Heart right ventricle (tissue), 16 donors: ENCODE data around the gene IRAK3. TPM values are rescaled to one million over a fixed set of nuclear protein-coding genes. Genes with fewer than 3 reads are reported as not detected.
"Not testable (repeated sequence)": the region's sequence is repeated elsewhere in the genome, so short reads cannot be mapped to it uniquely, and the experiment has no call there.

Experiments used
- ATAC-seq, 8 donors: fragments of 200-7000 bp; cut with Tn5 transposase; one replicate each; pipeline ENCODE4 v1.9.1; 2020; ENCODE audit warnings: mild to moderate bottlenecking in 8 of 8, moderate library complexity in 8 of 8, moderate number of reproducible peaks in 1 of 8
- DNase-seq, 2 donors: peaks; one replicate each; pipeline ENCODE4 v3.0.0-alpha.2; 2020
- H3K27ac ChIP-seq, 10 donors: fragments of 200-600 bp; sonication (generic) in 2 of 10; one replicate each; pipeline versions ENCODE4 v1.5.0 to v1.8.0; 2020 to 2022; ENCODE audit warnings: mild to moderate bottlenecking in 3 of 10
- H3K27me3 ChIP-seq, 7 donors: fragments of 200-600 bp; one replicate each; pipeline ENCODE4 v1.8.0; 2021 to 2022; ENCODE audit warnings: mild to moderate bottlenecking in 2 of 7
- H3K36me3 ChIP-seq, 9 donors: fragments of 200-600 bp; sonication (generic) in 1 of 9; one replicate each; pipeline versions ENCODE4 v1.5.0 to v1.8.0; 2020 to 2022; ENCODE audit warnings: mild to moderate bottlenecking in 2 of 9
- H3K4me1 ChIP-seq, 9 donors: fragments of 200-600 bp; sonication (generic) in 1 of 9; one replicate each; pipeline versions ENCODE4 v1.5.0 to v1.8.0; 2020 to 2022; ENCODE audit warnings: mild to moderate bottlenecking in 4 of 9
- H3K4me3 ChIP-seq, 10 donors: fragments of 200-600 bp; sonication (generic) in 2 of 10; one replicate each; pipeline versions ENCODE4 v1.5.0 to v1.8.0; 2020 to 2022; ENCODE audit warnings: mild to moderate bottlenecking in 7 of 10, moderate library complexity in 2 of 10
- H3K9me3 ChIP-seq, 11 donors: fragments of 200-600 bp in 10 of 11; sonication (generic) in 2 of 11; one replicate each; pipeline versions ENCODE4 v1.5.0 to v1.8.0; 2013 to 2022; ENCODE audit warnings: mild to moderate bottlenecking in 2 of 11, control low read depth in 1 of 11, moderate library complexity in 1 of 11
- WGBS, 2 donors: extraction: QIAGEN DNeasy Blood & Tissue Kit; methylation state at CpG; one replicate each; pipeline ENCODE4 v1.1.7; 2013; ENCODE audit warnings: inconsistent platforms in 1 of 2; 5-methylcytosine and 5-hydroxymethylcytosine counted together
- intact Hi-C, 10 donors: fragments of 100-400 bp; cut with DNase I; formaldehyde crosslinking; loops; one replicate each; pipeline versions ENCODE4 v1.11.1 to v1.14.2; 2022
- polyA plus RNA-seq, 2 donors: library from polyadenylated mRNA; stranded (reverse); fragments of 200-250 nt; gene quantifications; one replicate each; pipeline ENCODE4 v1.2.3, GENCODE V29; 2013
- total RNA-seq, 10 donors: library from RNA; stranded (reverse); fragmentation: NEBNext Ultra II Directional in 3 of 10; extraction: Animal tissue kit (Norgen Biotek cat#: 25700) in 3 of 10; gene quantifications; one replicate each; pipeline versions ENCODE4 v1.2.1 to v1.2.4, GENCODE V29; 2021 to 2023
- TF ChIP-seq, protein P1 (sequence below), 9 donors: fragments of 200-600 bp; sonication (generic) in 2 of 9; IDR thresholded peaks; one replicate each; pipeline versions ENCODE4 v1.5.0 to v1.8.0; 2021 to 2022; ENCODE audit warnings: antibody characterized with exemption in 9 of 9, mild to moderate bottlenecking in 5 of 9, moderate library complexity in 1 of 9
- donor health status: Arrhythmogenic right ventricular cardiomyopathy.
- donor health status: ischemic (EF 13 %, LVEDD 7.1; RV severe dilation, severe dysfunction).
- donor health status: healthy with polysubstance abuse.
- donor health status: DM: no; HTN: yes; CAD: no.
- donor health status: DM: no; HTN: no; CAD: no.
- donor health status: ischemic (EF 25% LVEDD 6.9; RV normal size, moderate dysfunction).
- donor health status: ischemic (EF 25% LVEDD 5.7; RV mildly dilated, moderate dysfunction).
- donor health status: healthy.
- donor health status: DM: yes; HTN: yes; CAD: no.
- donor health status: Ischemic cardiomyopathy.
- donor health status: ischemic (EF 35%, LVEDD 5.7; RV mildly dilated, moderate dysfunction).
- donor health status: nonischemic (EF 11% LVEDD 7.7; RV severe dilation, severe dysfunction).
- donor health status: DM: yes; HTN: yes; CAD: no.
- donor health status: PGD.
- donor health status: ischemic (EF 29% LVEDD 5.4; RV normal size, mild dysfunction).
- donor health status: nonischemic (EF 23%, LVEDD 6.1; RV moderate dilation, normal function).

IRAK3 gene
- total and polyA plus RNA-seq, 12 donors = 2.8 to 9.3 (median 4.3) TPM

DNA sequence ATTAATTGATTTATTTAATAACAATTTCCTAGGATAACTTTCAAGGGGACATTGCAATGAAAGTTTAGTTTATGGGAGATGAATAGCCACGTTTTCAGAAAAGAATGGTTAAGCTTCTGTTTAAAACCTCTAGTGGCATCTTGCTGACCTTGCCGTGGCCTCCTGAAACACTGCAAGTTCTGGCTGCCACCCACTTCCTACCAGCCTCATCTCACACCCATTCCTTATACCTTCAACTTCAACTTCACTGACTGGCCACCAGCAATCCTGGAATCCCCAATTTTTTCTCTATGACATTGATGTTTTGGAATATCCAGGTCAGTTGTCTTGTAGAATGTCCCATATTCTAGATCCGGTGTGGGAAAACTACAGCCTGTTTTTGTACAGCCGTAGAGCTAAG is 108.1 kb downstream of the IRAK3 start:
- Histone ChIP-seq H3K4me3 (no peak overlapping the region), H3K27ac (no peak overlapping the region), H3K36me3 (no peaks in the 10 kb centered on the region), H3K4me1 (peaks cover 0 to 9% (median 6%) of the 10 kb centered on the region in 9 donors), H3K9me3 (no peaks in the 10 kb centered on the region), H3K27me3 (peaks cover 0 to 7% (median 0%) of the 10 kb centered on the region in 7 donors)
- TF ChIP-seq, protein P1, sequence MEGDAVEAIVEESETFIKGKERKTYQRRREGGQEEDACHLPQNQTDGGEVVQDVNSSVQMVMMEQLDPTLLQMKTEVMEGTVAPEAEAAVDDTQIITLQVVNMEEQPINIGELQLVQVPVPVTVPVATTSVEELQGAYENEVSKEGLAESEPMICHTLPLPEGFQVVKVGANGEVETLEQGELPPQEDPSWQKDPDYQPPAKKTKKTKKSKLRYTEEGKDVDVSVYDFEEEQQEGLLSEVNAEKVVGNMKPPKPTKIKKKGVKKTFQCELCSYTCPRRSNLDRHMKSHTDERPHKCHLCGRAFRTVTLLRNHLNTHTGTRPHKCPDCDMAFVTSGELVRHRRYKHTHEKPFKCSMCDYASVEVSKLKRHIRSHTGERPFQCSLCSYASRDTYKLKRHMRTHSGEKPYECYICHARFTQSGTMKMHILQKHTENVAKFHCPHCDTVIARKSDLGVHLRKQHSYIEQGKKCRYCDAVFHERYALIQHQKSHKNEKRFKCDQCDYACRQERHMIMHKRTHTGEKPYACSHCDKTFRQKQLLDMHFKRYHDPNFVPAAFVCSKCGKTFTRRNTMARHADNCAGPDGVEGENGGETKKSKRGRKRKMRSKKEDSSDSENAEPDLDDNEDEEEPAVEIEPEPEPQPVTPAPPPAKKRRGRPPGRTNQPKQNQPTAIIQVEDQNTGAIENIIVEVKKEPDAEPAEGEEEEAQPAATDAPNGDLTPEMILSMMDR (IDR thresholded peaks at IDR 0.05) = no peak
- ATAC-seq (no peak), DNase-seq (no peak)
- intact Hi-C loops = no loop called here
- 58 to 68% methylated on average over 4 of the region's 4 CpGs for WGBS, 2 donors

DNA sequence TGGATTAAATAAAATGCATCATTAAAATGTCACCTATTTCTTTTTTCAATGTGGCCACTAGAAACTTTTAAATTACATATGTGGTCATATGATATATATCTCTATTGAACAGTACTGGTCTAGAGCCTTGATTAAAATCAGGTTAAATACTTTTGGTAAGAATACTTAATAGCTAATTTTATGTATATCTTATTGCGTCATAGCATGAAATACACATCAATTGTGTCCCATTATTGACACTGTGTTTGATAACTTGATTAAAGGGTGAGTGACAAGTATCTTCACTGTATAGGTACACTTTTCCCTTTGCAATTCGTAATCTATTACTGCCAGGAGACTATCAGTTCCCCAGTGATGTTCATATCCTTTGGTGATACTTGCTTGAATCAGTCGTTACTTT is 108.9 kb downstream of the IRAK3 start:
- TF ChIP-seq, protein P1 (IDR thresholded peaks at IDR 0.05) = no peak
- H3K36me3 ChIP-seq = no peaks in the 10 kb centered on the region
- ATAC-seq (no peak), DNase-seq (no peak)
- H3K27me3 ChIP-seq = peaks cover 0 to 7% (median 0%) of the 10 kb centered on the region in 7 donors
- H3K4me3 ChIP-seq = no peak overlapping the region
- WGBS, 2 donors = 84 to 85% methylated on average over 3 of the region's 3 CpGs
- H3K27ac ChIP-seq = no peak overlapping the region
- intact Hi-C loops = no loop called here
- H3K4me1 ChIP-seq = peaks cover 0 to 13% (median 6%) of the 10 kb centered on the region in 9 donors
- H3K9me3 ChIP-seq = no peaks in the 10 kb centered on the region

DNA sequence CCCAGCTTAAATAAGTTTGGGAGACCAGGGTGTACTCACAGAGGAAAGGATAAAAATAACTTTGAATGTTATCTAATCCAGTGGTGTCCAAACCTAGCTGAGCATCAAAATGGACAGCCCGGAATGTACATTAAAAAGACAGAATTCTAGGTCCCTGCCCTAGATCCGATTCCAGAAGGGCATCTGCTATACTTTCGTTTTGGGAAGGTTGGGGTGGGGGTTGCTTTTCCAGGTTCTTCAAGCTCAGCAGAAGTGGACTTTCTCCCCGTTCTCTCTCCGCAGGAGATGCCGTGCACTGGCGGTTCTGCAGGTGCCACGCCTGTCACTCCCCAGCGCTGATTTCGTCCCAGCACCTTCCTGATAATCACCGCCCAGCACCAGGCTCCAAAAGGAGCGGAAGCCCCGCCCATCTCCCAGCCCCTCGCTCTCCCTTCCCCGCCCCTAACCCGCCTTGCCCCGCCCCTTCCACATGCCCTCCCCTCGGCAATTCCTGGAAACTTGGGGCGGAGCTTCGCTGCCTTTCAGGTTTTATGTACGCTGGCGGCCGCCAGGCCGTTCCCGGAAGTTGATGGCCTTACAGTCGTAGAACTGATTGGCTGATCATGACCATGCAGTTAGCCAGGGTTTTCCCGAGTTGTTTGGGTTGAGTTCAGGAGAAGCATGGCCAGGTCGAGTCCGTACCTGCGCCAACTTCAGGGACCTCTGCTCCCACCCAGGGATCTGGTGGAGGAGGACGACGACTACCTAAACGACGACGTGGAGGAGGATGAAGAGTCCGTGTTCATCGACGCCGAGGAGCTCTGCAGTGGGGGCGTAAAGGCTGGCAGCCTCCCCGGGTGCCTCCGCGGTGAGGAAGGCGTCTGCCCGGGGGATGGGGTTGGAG is 113.2 kb downstream of the IRAK3 start, which contains the start of gene HELB:
TSS of gene HELB (plus strand) at position 550 of the 883 bp plus-strand sequence. CDS start at position 661, 111 bp downstream.
- TF ChIP-seq, protein P1 (IDR thresholded peaks at IDR 0.05) = no peak
- Histone ChIP-seq H3K4me1 (peaks cover 0 to 40% (median 14%) of the 10 kb centered on the region in 9 donors), H3K36me3 (peaks cover 0 to 23% (median 0%) of the 10 kb centered on the region in 9 donors), H3K27ac (peak within 1 kb of the TSS in 9 of 10 donors; percentile 43 to 91 (median 85)), H3K4me3 (peak within 1 kb of the TSS; percentile 46 to 79 (median 70)), H3K9me3 (no peaks in the 10 kb centered on the region), H3K27me3 (peaks cover 0 to 7% (median 0%) of the 10 kb centered on the region in 7 donors)
- DNase-seq (peak; percentile 98), ATAC-seq (peak; percentile 98 to 100 (median 100))
- 1% methylated on average over 45 of the region's 45 CpGs for WGBS, 2 donors
- intact Hi-C loops = loop anchor here in 6 of 10 donors (1.0 to 10.0 kb wide), 5 partner anchors 59 to 170 kb away; partner anchors contain the start of genes TMBIM4 (in 2 of the 6) and LLPH (in 1 of the 6)

DNA sequence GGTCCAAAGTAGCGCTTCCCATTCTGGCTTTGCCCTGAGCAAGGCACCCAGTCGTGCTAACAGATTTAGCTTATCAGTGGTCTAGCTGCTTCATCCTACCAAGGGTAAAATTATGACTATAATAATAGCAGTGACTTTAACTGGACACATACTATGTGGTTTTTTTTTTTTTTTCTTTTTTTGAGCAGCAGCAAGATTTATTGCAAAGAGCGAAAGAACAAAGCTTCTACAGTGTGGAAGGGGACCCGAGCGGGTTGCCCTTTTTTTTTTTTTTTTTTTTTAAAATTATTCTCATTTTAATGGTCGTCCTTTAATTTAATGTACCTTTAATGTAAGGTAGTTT is 113.8 kb downstream of the IRAK3 start:
- Histone ChIP-seq H3K27ac (peak overlapping the region in 9 of 10 donors; percentile 43 to 91 (median 85)), H3K4me1 (peaks cover 0 to 40% (median 14%) of the 10 kb centered on the region in 9 donors), H3K27me3 (peaks cover 0 to 6% (median 0%) of the 10 kb centered on the region in 7 donors), H3K36me3 (peaks cover 0 to 28% (median 0%) of the 10 kb centered on the region in 9 donors), H3K4me3 (peak overlapping the region; percentile 46 to 79 (median 70)), H3K9me3 (no peaks in the 10 kb centered on the region)
- intact Hi-C loops = loop anchor here in 4 of 10 donors (5.0 to 10.0 kb wide), 3 partner anchors 138 to 170 kb away; partner anchors contain the start of genes TMBIM4 (in 2 of the 4) and LLPH (in 1 of the 4)
- no peak for DNase-seq
- ATAC-seq = peak in 1 of 8 donors; percentile 16
- TF ChIP-seq, protein P1 (IDR thresholded peaks at IDR 0.05) = no peak
- WGBS, 2 donors = 22 to 26% methylated on average over 6 of the region's 6 CpGs

DNA sequence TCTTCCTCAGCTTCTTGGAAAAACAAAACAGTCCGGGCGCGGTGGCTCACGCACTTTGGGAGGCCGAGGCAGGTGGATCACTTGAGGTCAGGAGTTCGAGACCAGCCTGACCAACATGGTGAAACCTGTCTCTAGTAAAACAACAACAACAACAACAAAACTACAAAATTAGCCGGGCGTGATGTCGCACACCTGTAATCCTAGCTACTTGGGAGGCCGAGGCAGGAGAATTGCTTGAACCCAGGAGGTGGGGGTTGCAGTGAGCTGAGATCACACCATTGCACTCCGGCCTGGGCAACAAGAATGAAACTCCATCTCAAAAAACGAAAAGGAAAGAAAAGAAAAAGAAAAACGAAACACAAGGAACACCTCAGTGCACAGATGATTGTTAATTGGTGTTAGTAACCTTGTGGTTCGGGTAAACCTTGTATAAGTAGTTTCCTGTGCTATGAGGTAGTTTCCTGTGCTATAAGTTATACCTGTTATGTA is 114.3 kb downstream of the IRAK3 start:
- ATAC-seq, H3K9me3 ChIP-seq, H3K27me3 ChIP-seq, DNase-seq: not testable (repeated sequence)
- Histone ChIP-seq H3K4me1 (peaks cover 0 to 40% (median 14%) of the 10 kb centered on the region in 9 donors), H3K27ac (peak overlapping the region in 3 of 10 donors; percentile 86 to 91 (median 86)), H3K36me3 (peaks cover 0 to 33% (median 0%) of the 10 kb centered on the region in 9 donors), H3K4me3 (peak overlapping the region in 7 of 10 donors; percentile 63 to 79 (median 72))
- 86 to 87% methylated on average over 14 of the region's 14 CpGs for WGBS, 2 donors
- intact Hi-C loops = loop anchor here in 4 of 10 donors (5.0 to 10.0 kb wide), 3 partner anchors 139 to 171 kb away; partner anchors contain the start of genes TMBIM4 (in 2 of the 4) and LLPH (in 1 of the 4)
